ENCODE results near the gene DDX39B. TPM values are rescaled to one million over a fixed set of nuclear protein-coding genes. Genes with fewer than 3 reads are reported as not detected.
"Not testable (repeated sequence)": the region's sequence is repeated elsewhere in the genome, so short reads cannot be mapped to it uniquely, and the experiment has no call there.

The DDX39B gene
- 368 TPM for total RNA-seq

GRCh38 chr6:31541658-31542521, at the start of gene DDX39B:
TSS of gene DDX39B (minus strand) at chr6:31542003. CDS start at chr6:31540532, 1,471 bp downstream.
- DNase-seq (ENCODE audit: low spot score): peak; percentile 97

- not testable (repeated sequence) for DNase-seq (ENCODE audit: low spot score)
Measured at GRCh38 chr6:31590691-31591090, 48.9 kb upstream of the DDX39B start.

GRCh38 chr6:31588871-31589650, 47.3 kb upstream of the DDX39B start:
- no peak for DNase-seq (ENCODE audit: low spot score)

- no peak for DNase-seq (ENCODE audit: low spot score)
Measured at GRCh38 chr6:31587791-31588777, 46.3 kb upstream of the DDX39B start.

GRCh38 chr6:31586599-31587281, 44.9 kb upstream of the DDX39B start:
- DNase-seq (ENCODE audit: low spot score): no peak

DNA sequence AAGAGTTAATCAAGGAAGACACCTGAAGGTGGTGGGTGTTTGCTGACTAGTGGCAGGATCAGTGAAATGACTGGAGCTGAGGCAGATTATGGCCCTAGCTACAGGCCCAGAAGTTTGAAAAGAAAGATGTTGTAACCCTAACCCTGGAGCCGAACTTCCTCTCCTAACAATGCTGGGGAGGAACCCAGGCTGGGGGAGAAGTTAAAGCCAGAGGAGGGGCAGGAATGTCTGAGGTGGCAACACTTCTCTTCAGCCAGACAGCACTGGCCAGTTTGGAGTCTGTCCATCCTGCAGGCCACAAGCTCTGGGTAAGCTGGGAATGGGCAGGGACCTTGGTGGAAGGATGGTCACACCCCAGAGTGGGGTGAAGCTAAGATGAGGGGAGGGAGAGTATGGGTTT, 44.2 kb upstream of the DDX39B start, which contains the start of gene LST1:
TSS of gene LST1 (plus strand) at position 270 of the 400 bp plus-strand sequence. CDS start 1,023 bp downstream, outside the sequence.
- no peak for DNase-seq (ENCODE audit: low spot score)

GRCh38 chr6:31585491-31585890, 43.7 kb upstream of the DDX39B start:
- no peak for DNase-seq (ENCODE audit: low spot score)

- no peak for DNase-seq (ENCODE audit: low spot score)
Measured at GRCh38 chr6:31582230-31582643, 40.4 kb upstream of the DDX39B start, which contains the start of gene LTB. TSS of gene LTB (minus strand) at chr6:31582424. CDS start at chr6:31582417, 7 bp downstream.

DNA sequence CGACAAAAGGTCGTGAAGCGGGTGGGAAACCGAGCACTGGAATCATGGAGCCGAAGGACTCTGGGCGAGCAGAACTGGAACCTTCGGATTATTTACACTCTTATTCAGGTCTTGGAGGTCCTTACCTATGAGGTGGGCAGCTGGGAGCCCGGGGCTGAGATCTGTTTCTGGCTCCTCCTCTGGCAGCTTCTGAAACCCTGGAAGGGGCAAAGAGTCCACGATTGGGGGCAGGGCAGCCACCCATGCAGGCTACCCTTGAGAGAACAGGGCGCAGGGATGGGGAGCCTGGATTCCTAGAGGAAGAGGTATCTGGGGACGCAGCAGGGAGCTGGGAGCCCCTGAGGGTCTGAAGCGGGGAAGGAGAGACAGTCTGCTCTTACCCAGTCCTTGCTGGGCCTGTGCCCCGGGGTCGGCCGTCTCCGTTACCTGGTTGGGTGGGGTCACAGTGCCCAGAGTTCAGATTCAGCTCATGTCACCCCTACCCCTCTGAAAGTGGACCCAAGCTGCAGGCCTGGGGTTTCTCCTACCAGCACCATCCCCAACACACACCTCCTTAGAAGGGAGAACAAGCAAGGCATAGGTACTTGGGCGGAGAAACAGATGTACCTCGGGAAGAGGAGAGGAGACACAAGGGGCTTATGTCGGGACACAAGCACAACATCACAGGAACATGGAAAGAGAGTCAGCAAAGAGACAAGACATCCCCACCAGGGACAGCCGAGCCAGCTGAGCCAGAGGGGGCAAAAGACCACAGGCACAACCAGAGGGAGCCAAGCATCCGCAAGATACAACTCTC, 39.8 kb upstream of the DDX39B start:
- no peak for DNase-seq (ENCODE audit: low spot score)

DNA sequence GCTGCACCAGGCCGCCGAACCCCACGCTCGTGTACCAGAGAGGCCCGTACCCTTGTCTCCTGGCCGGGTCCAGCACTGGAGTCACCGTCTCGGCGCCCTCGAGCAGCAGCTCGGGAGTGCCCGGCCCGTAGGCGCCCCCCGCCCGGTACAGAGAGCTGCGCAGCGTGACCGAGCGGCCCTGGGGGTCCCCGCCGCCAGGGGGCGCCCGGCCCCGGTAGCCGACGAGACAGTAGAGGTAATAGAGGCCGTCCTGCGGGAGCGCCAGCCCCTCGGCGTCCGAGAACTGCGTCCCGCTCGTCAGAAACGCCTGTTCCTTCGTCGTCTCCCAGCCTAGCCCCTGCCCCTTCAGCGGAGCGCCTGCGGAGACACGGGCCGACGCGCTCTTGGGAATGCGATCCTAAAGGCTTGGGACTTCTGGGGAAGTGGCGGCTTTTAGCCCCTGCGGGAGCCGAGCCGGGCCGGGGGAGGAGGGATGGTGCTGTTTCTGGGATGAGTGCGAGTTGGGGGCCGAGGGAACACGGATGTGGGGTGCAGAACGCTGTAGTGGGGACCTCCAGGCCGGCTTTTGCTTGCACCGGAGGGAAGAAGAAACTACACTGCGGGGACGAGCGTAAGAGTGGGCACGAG, 39.1 kb upstream of the DDX39B start:
- peak; percentile 87 for DNase-seq (ENCODE audit: low spot score)

DNA sequence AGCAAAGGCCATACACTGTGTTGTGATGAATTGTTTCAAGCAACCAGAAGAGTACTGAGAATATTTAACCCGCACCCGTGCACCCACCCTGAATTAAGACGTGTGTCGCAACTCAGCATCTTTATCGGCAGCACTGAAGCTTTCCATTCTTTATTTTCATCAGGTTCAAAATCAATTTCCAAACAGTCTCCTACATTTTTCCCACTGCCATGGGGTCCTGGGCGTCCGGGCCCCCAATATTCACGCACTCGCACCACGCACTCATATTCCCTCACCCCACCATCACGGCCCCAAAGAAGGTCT, 38.6 kb upstream of the DDX39B start:
- DNase-seq (ENCODE audit: low spot score): no peak

DNA sequence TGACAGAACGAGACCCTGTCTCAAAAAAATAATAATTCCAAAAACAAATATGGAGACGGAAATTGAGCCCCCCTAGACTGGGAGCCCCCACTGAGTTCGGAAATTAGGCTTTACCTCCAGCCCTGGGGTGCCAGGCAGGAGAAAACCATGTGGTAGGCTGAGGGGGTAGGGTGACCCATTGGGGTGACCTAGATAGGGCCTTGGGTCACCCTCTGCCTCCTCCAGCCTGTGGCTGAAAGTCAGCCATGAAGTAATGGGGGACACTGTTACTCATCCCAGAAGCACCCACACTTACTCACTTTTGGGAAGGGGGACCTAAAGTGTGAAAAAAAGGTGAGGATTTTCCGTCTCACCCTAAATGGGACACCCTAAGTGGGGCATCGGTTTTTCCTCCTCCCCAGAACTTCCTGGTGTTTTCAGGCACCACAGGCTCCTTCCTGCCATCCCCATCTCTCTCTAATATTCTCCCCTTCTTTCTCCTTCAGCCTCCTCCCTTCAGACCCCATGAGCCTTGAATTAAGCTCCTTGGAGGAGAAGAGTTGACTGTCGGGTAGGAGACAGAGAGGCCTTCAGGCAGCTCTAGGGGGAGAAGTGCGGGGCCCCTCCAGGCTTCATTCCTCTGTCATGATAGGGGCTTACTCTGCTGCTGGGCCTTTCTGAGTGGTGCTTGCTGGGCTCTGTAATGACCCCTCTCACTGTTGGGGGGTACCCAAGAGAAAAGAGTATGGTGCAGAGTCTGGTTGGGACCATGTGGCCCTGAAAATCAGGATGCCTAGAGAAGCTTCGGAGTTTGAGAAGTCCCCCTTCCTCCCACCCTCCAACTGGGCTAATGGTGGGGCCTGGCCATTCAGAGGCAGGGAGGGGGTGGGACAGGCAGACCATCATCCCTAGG, 38.0 kb upstream of the DDX39B start:
- DNase-seq (ENCODE audit: low spot score): no peak

DNA sequence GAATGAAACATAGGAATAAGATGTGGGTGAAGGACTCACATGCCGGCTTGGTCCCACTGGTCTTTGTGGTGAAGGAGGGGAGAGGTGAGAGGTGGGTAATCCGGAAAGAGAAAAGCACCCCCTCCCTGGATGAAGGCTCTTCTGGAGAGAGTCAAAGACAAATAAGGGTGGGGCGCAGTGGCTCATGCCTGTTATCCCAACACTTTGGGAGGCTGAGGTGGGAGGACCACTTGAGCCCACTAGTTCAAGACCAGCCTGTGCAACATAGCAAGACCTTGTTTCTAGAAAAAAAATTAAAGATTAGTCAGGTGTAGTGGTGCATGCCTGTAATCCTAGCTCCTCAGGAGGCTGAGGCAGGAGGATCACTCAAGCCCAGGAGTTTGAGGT, 37.3 kb upstream of the DDX39B start:
- DNase-seq (ENCODE audit: low spot score): no peak

DNA sequence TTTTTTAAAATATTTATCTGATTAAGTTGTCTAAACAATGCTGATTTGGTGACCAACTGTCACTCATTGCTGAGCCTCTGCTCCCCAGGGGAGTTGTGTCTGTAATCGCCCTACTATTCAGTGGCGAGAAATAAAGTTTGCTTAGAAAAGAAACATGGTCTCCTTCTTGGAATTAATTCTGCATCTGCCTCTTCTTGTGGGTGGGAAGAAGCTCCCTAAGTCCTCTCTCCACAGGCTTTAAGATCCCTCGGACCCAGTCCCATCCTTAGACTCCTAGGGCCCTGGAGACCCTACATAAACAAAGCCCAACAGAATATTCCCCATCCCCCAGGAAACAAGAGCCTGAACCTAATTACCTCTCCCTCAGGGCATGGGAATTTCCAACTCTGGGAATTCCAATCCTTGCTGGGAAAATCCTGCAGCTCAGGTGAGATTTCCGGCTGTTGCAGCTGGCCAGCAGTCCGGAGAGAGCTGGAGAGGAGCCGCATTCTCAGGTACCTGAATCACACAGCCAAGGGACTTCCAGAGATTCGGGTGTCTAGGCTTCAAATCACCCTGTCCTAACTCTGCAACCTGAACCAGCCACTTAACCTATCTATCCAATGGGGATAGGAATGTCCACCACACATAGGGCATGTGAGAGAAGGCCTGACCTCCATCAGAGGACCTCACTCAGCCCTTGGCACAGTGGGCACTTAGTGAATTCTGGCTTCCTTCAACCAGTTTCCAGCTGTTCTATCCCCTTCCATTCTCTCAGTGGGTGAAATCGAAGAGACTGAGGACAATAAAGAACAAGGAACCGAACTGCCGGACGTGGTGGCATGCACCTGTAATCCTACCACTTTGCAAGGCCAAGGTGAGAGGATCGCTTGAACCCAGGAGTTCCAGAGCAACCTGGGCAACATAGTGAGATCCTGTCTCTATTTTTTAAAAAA, 36.6 kb upstream of the DDX39B start:
- no peak for DNase-seq (ENCODE audit: low spot score)

GRCh38 chr6:31577579-31577966, 35.8 kb upstream of the DDX39B start:
- DNase-seq (ENCODE audit: low spot score): no peak

GRCh38 chr6:31576897-31577578, 35.2 kb upstream of the DDX39B start:
- DNase-seq (ENCODE audit: low spot score): no peak

All from ureter (tissue), 1 donor.